Neuronal stem cell (in vitro differentiated cells): ENCODE measurements around the gene SLC10A7.

Experiments used
- DNase-seq: peaks from one replicate; pipeline ENCODE4 v3.0.0-alpha.2; 2013; ENCODE audit warnings: low spot score
- H2AFZ ChIP-seq: one replicate; pipeline ENCODE4 v1.6.1; 2013; ENCODE audit warnings: mild to moderate bottlenecking, low read length, inconsistent platforms
- H2AK5ac ChIP-seq: 2 replicates; pipeline ENCODE4 v1.6.1; 2013; ENCODE audit warnings: low read depth, mild to moderate bottlenecking, inconsistent platforms, low read length, moderate library complexity, mixed read lengths
- H2BK120ac ChIP-seq: 2 replicates; pipeline ENCODE4 v1.6.1; 2013; ENCODE audit warnings: low read depth, mild to moderate bottlenecking, inconsistent platforms, low read length, moderate library complexity, mixed read lengths
- H2BK12ac ChIP-seq: one replicate; pipeline ENCODE4 v1.6.1; 2013; ENCODE audit warnings: low read length, inconsistent platforms
- H2BK15ac ChIP-seq: 2 replicates; pipeline ENCODE4 v1.6.1; 2013; ENCODE audit warnings: mild to moderate bottlenecking, low read length, inconsistent platforms, mixed read lengths
- H2BK5ac ChIP-seq: one replicate; pipeline ENCODE4 v1.6.1; 2013; ENCODE audit warnings: inconsistent platforms, mild to moderate bottlenecking, low read length, moderate library complexity
- H3K14ac ChIP-seq: one replicate; pipeline ENCODE4 v1.6.1; 2013; ENCODE audit warnings: low read length, inconsistent platforms
- H3K18ac ChIP-seq: 2 replicates; pipeline ENCODE4 v1.6.1; 2013; ENCODE audit warnings: low read length, inconsistent platforms
- H3K23ac ChIP-seq: 2 replicates; pipeline ENCODE4 v1.6.1; 2013; ENCODE audit warnings: low read depth, mild to moderate bottlenecking, mixed read lengths, low read length, inconsistent platforms; ENCODE audit not compliant: poor library complexity
- H3K27ac ChIP-seq: replicated peaks from 3 replicates; pipeline ENCODE4 v1.5.1; 2013; ENCODE audit warnings: low read length, inconsistent platforms
- H3K27me3 ChIP-seq, 3 experiments: 2 replicates each; pipeline ENCODE4 v1.6.1; 2013; ENCODE audit warnings: low read length in 3 of 3, mild to moderate bottlenecking in 2 of 3, inconsistent platforms in 1 of 3, low read depth in 1 of 3, mixed read lengths in 1 of 3, moderate library complexity in 1 of 3; ENCODE audit not compliant: control insufficient read depth in 3 of 3, insufficient read depth in 3 of 3
- H3K36me3 ChIP-seq, 2 donors: replicated peaks in 1 of 2; 2 replicates each; pipeline ENCODE4 v1.6.1; 2013; ENCODE audit warnings: low read length in 2 of 2; ENCODE audit not compliant: control insufficient read depth in 2 of 2, insufficient read depth in 2 of 2
- H3K4ac ChIP-seq: 2 replicates; pipeline ENCODE4 v1.6.1; 2013; ENCODE audit warnings: inconsistent platforms, mild to moderate bottlenecking, low read length, moderate library complexity
- H3K4me1 ChIP-seq, 2 donors: 1 replicate in 1 of 2; 2 replicates in 1 of 2; pipeline ENCODE4 v1.6.1; 2013; ENCODE audit warnings: low read length in 2 of 2, low read depth in 1 of 2; ENCODE audit not compliant: control insufficient read depth in 2 of 2, insufficient read depth in 1 of 2
- H3K4me2 ChIP-seq: one replicate; pipeline ENCODE4 v1.6.1; 2013; ENCODE audit warnings: mild to moderate bottlenecking, low read length, inconsistent platforms; ENCODE audit not compliant: insufficient read depth, poor library complexity, severe bottlenecking
- H3K4me3 ChIP-seq, 2 donors: 2 replicates each; pipeline ENCODE4 v1.5.1; 2013; ENCODE audit warnings: low read length in 2 of 2, mild to moderate bottlenecking in 2 of 2, inconsistent platforms in 1 of 2, moderate library complexity in 1 of 2
- H3K79me1 ChIP-seq: one replicate; pipeline ENCODE4 v1.6.1; 2013; ENCODE audit warnings: low read depth, mild to moderate bottlenecking, inconsistent platforms, low read length, moderate library complexity
- H3K9ac ChIP-seq: one replicate; pipeline ENCODE4 v1.6.1; 2013; ENCODE audit warnings: mild to moderate bottlenecking, low read depth, low read length, inconsistent platforms; ENCODE audit not compliant: poor library complexity
- H3K9me3 ChIP-seq, 2 donors: replicated peaks in 1 of 2; 2 replicates each; pipeline versions ENCODE3 to v1.6.1; 2013; ENCODE audit warnings: low read length in 2 of 2, mild to moderate bottlenecking in 2 of 2, inconsistent platforms in 1 of 2, low read depth in 1 of 2, mixed read lengths in 1 of 2, moderate library complexity in 1 of 2; ENCODE audit not compliant: control insufficient read depth in 2 of 2, insufficient read depth in 1 of 2
- H4K8ac ChIP-seq: one replicate; pipeline ENCODE4 v1.6.1; 2013; ENCODE audit warnings: low read depth, mild to moderate bottlenecking, inconsistent platforms, low read length, moderate library complexity
- H4K91ac ChIP-seq: one replicate; pipeline ENCODE4 v1.6.1; 2013; ENCODE audit warnings: low read length, low read depth, mild to moderate bottlenecking, inconsistent platforms; ENCODE audit not compliant: poor library complexity
- WGBS, 2 donors: extraction: QIAGEN DNeasy Blood & Tissue Kit; methylation state at CpG; one replicate each; pipeline ENCODE4 v1.1.7; 2013; ENCODE audit warnings: missing lambda C conversion rate in 2 of 2, mixed read lengths in 1 of 2; ENCODE audit not compliant: insufficient read length in 2 of 2, insufficient replicate concordance in 1 of 2; ENCODE audit errors: extremely low coverage in 2 of 2; 5-methylcytosine and 5-hydroxymethylcytosine counted together

Gene SLC10A7

GRCh38 chr4:146229406-146229805, 292.3 kb downstream of the SLC10A7 start:
- no peak overlapping the region for H4K91ac ChIP-seq
- no peak overlapping the region for H3K14ac ChIP-seq
- peaks cover 0 to 2% of the 10 kb centered on the region in 2 donors for H3K4me1 ChIP-seq
- no peak for DNase-seq
- no peak overlapping the region for H4K8ac ChIP-seq
- H2BK15ac ChIP-seq = no peak overlapping the region
- no peak overlapping the region for H3K9ac ChIP-seq
- H3K9me3 ChIP-seq = no peaks in the 10 kb centered on the region
- no peak overlapping the region for H3K18ac ChIP-seq
- H3K4me2 ChIP-seq = no peak overlapping the region
- H2BK12ac ChIP-seq = no peak overlapping the region
- H3K36me3 ChIP-seq = no peaks in the 10 kb centered on the region
- H3K4ac ChIP-seq = no peak overlapping the region
- no peak overlapping the region for H3K23ac ChIP-seq
- peaks cover 0 to 2% (median 0%) of the 10 kb centered on the region in 3 experiments for H3K27me3 ChIP-seq
- no peak overlapping the region for H2AFZ ChIP-seq
- no peak overlapping the region for H2BK5ac ChIP-seq
- no peak overlapping the region for H2BK120ac ChIP-seq
- no peak overlapping the region for H3K27ac ChIP-seq
- no peaks in the 10 kb centered on the region for H3K79me1 ChIP-seq
- H2AK5ac ChIP-seq = no peak overlapping the region
- no peak overlapping the region for H3K4me3 ChIP-seq

- Histone ChIP-seq H3K23ac (no peak overlapping the region), H3K9ac (no peak overlapping the region), H3K27me3 (peaks cover 0 to 5% (median 0%) of the 10 kb centered on the region in 3 experiments), H3K4me2 (no peak overlapping the region), H4K91ac (no peak overlapping the region), H3K14ac (no peak overlapping the region), H3K18ac (no peak overlapping the region), H3K4me1 (no peaks in the 10 kb centered on the region), H2BK15ac (no peak overlapping the region), H3K27ac (no peak overlapping the region), H3K4ac (no peak overlapping the region), H2BK5ac (no peak overlapping the region), H2AK5ac (no peak overlapping the region), H3K79me1 (no peaks in the 10 kb centered on the region), H3K9me3 (no peaks in the 10 kb centered on the region), H2BK12ac (no peak overlapping the region), H2AFZ (no peak overlapping the region), H3K4me3 (no peak overlapping the region), H3K36me3 (no peaks in the 10 kb centered on the region), H2BK120ac (no peak overlapping the region), H4K8ac (no peak overlapping the region)
- DNase-seq = no peak
- no CpG with 5 or more reads among the region's 8 CpGs for WGBS, 2 donors
Measured at GRCh38 chr4:146224326-146224966, 297.3 kb downstream of the SLC10A7 start.

GRCh38 chr4:146222313-146222712, 299.4 kb downstream of the SLC10A7 start:
- H3K14ac ChIP-seq = no peak overlapping the region
- no peaks in the 10 kb centered on the region for H3K79me1 ChIP-seq
- no peak overlapping the region for H3K4me3 ChIP-seq
- H4K8ac ChIP-seq = no peak overlapping the region
- H3K23ac ChIP-seq = no peak overlapping the region
- no peak overlapping the region for H4K91ac ChIP-seq
- no peak overlapping the region for H2BK120ac ChIP-seq
- DNase-seq = no peak
- H2AK5ac ChIP-seq = no peak overlapping the region
- no peak overlapping the region for H3K4me2 ChIP-seq
- no peak overlapping the region for H3K9ac ChIP-seq
- H2BK15ac ChIP-seq = no peak overlapping the region
- H3K36me3 ChIP-seq = no peaks in the 10 kb centered on the region
- no peaks in the 10 kb centered on the region for H3K4me1 ChIP-seq
- H3K18ac ChIP-seq = no peak overlapping the region
- no peak overlapping the region for H3K27ac ChIP-seq
- H2BK12ac ChIP-seq = no peak overlapping the region
- H2BK5ac ChIP-seq = no peak overlapping the region
- H3K9me3 ChIP-seq = no peaks in the 10 kb centered on the region
- peak overlapping the region; percentile 32 for H2AFZ ChIP-seq
- H3K27me3 ChIP-seq = peaks cover 0 to 5% (median 0%) of the 10 kb centered on the region in 3 experiments
- no CpG with 5 or more reads among the region's 8 CpGs for WGBS, 2 donors
- H3K4ac ChIP-seq = no peak overlapping the region

- no peak within 1 kb of the TSS for H3K18ac ChIP-seq
- H3K4me1 ChIP-seq = no peaks in the 10 kb centered on the region
- H3K36me3 ChIP-seq = no peaks in the 10 kb centered on the region
- no peak within 1 kb of the TSS for H2AK5ac ChIP-seq
- no peak within 1 kb of the TSS for H4K8ac ChIP-seq
- H2AFZ ChIP-seq = peak within 1 kb of the TSS; percentile 22
- H3K9me3 ChIP-seq = no peaks in the 10 kb centered on the region
- no peak within 1 kb of the TSS for H3K4me2 ChIP-seq
- DNase-seq = no peak
- H3K27me3 ChIP-seq = peaks cover 0 to 3% (median 0%) of the 10 kb centered on the region in 3 experiments
- H3K79me1 ChIP-seq = no peaks in the 10 kb centered on the region
- no CpG with 5 or more reads among the region's 5 CpGs for WGBS, 2 donors
- H3K9ac ChIP-seq = no peak within 1 kb of the TSS
- no peak within 1 kb of the TSS for H3K4ac ChIP-seq
- H2BK12ac ChIP-seq = no peak within 1 kb of the TSS
- H4K91ac ChIP-seq = no peak within 1 kb of the TSS
- no peak within 1 kb of the TSS for H3K4me3 ChIP-seq
- no peak within 1 kb of the TSS for H3K27ac ChIP-seq
- H2BK5ac ChIP-seq = no peak within 1 kb of the TSS
- H3K14ac ChIP-seq = no peak within 1 kb of the TSS
- H2BK120ac ChIP-seq = no peak within 1 kb of the TSS
- no peak within 1 kb of the TSS for H2BK15ac ChIP-seq
- H3K23ac ChIP-seq = no peak within 1 kb of the TSS
Measured at GRCh38 chr4:146214238-146214637, 307.5 kb downstream of the SLC10A7 start, which contains the start of gene REELD1. Gene REELD1 (plus strand): TSS chr4:146214538. CDS start chr4:146216953, 2,415 bp downstream.
